IMR-90 (cell line): ENCODE measurements around the gene PLXDC2. TPM values are rescaled to one million over a fixed set of nuclear protein-coding genes. Genes with fewer than 3 reads are reported as not detected.

Experiments used
- ATAC-seq: fragments of 200-7000 bp; cut with Tn5 transposase; 2 replicates; pipeline ENCODE4 v1.9.1; 2020; ENCODE audit warnings: low read depth, mild to moderate bottlenecking, moderate library complexity
- BruUV-seq: library from RNA; stranded (reverse); fragments of 400-500 nt; replicated peaks from 2 replicates; lab custom pipeline; 2021; lab: Mats Ljungman, UMichigan
- CTCF ChIA-PET: fragments of 300-600 bp; formaldehyde crosslinking; extraction: SDS; loops from one replicate; lab custom pipeline; 2021; ENCODE audit warnings: antibody characterized with exemption; lab: Yijun Ruan, JAX
- POLR2A ChIA-PET: fragments of 300-600 bp; sonication (Branson Sonifier 250); formaldehyde crosslinking; loops from one replicate; lab custom pipeline; 2022; ENCODE audit warnings: antibody characterized with exemption; ENCODE audit not compliant: unreplicated experiment; lab: Charles Lee
- DNase-seq: peaks from one replicate; pipeline ENCODE4 v3.0.0; 2013
- H2AFZ ChIP-seq: replicated peaks from 2 replicates; pipeline ENCODE3; 2013; ENCODE audit warnings: low read length, mild to moderate bottlenecking; ENCODE audit not compliant: poor library complexity
- H2AK5ac ChIP-seq: 2 replicates; pipeline ENCODE4 v1.6.1; 2013; ENCODE audit warnings: low read depth, low read length, inconsistent platforms
- H2AK9ac ChIP-seq: replicated peaks from 2 replicates; pipeline ENCODE3; 2013; ENCODE audit warnings: mild to moderate bottlenecking, low read depth, low read length, moderate library complexity; ENCODE audit not compliant: poor library complexity
- H2BK120ac ChIP-seq: 2 replicates; pipeline ENCODE4 v1.6.1; 2013; ENCODE audit warnings: low read depth, low read length, inconsistent platforms
- H2BK15ac ChIP-seq: 3 replicates; pipeline ENCODE4 v1.6.1; 2013; ENCODE audit warnings: low read depth, low read length, inconsistent platforms
- H2BK20ac ChIP-seq: 2 replicates; pipeline ENCODE4 v1.6.1; 2013; ENCODE audit warnings: low read depth, mild to moderate bottlenecking, inconsistent platforms, low read length, moderate library complexity
- H2BK5ac ChIP-seq: 2 replicates; pipeline ENCODE4 v1.6.1; 2013; ENCODE audit warnings: mild to moderate bottlenecking, low read depth, low read length, inconsistent platforms; ENCODE audit not compliant: poor library complexity, severe bottlenecking
- H3K14ac ChIP-seq: replicated peaks from 2 replicates; pipeline ENCODE4 v1.6.1; 2013; ENCODE audit warnings: low read depth, low read length, inconsistent platforms
- H3K18ac ChIP-seq: 2 replicates; pipeline ENCODE4 v1.6.1; 2013; ENCODE audit warnings: low read depth, low read length, control low read depth
- H3K23ac ChIP-seq: 2 replicates; pipeline ENCODE4 v1.6.1; 2013; ENCODE audit warnings: low read depth, low read length, inconsistent platforms
- H3K27ac ChIP-seq: 2 replicates; pipeline ENCODE4 v1.5.1; 2013; ENCODE audit warnings: mild to moderate bottlenecking, control low read depth, low read length; ENCODE audit not compliant: insufficient read depth
- H3K27me3 ChIP-seq: 2 replicates; pipeline ENCODE4 v1.6.1; 2013; ENCODE audit warnings: low read length; ENCODE audit not compliant: control insufficient read depth, insufficient read depth
- H3K36me3 ChIP-seq: 2 replicates; pipeline ENCODE4 v1.6.1; 2013; ENCODE audit warnings: low read length, mixed read lengths; ENCODE audit not compliant: control insufficient read depth, insufficient read depth
- H3K4ac ChIP-seq: 2 replicates; pipeline ENCODE4 v1.6.1; 2013; ENCODE audit warnings: low read depth, low read length, inconsistent platforms
- H3K4me1 ChIP-seq: 2 replicates; pipeline ENCODE4 v1.6.1; 2013; ENCODE audit warnings: low read length, mixed read lengths; ENCODE audit not compliant: control insufficient read depth, insufficient read depth
- H3K4me2 ChIP-seq: 2 replicates; pipeline ENCODE4 v1.6.1; 2013; ENCODE audit warnings: low read depth, mild to moderate bottlenecking, control low read depth, low read length, moderate library complexity
- H3K4me3 ChIP-seq: 2 replicates; pipeline ENCODE4 v1.5.1; 2013; ENCODE audit warnings: low read depth, mild to moderate bottlenecking, control low read depth, low read length, moderate library complexity; ENCODE audit not compliant: insufficient read depth
- H3K56ac ChIP-seq: 2 replicates; pipeline ENCODE4 v1.6.1; 2013; ENCODE audit warnings: low read length, inconsistent platforms; ENCODE audit not compliant: insufficient read depth; ENCODE audit errors: extremely low read depth
- H3K79me1 ChIP-seq, 2 experiments: 2 replicates each; pipeline ENCODE4 v1.6.1; 2013; ENCODE audit warnings: low read length in 2 of 2, inconsistent platforms in 1 of 2, low read depth in 1 of 2
- H3K9ac ChIP-seq: 2 replicates; pipeline ENCODE4 v1.6.1; 2013; ENCODE audit warnings: low read depth, low read length, control low read depth
- H3K9me1 ChIP-seq: 2 replicates; pipeline ENCODE4 v1.6.1; 2013; ENCODE audit warnings: low read length, inconsistent platforms; ENCODE audit not compliant: insufficient read depth
- H3K9me3 ChIP-seq: 2 replicates; pipeline ENCODE4 v1.6.1; 2013; ENCODE audit warnings: low read length; ENCODE audit not compliant: control insufficient read depth, insufficient read depth
- H4K20me1 ChIP-seq: 2 replicates; pipeline ENCODE4 v1.6.1; 2013; ENCODE audit warnings: low read length, inconsistent platforms; ENCODE audit not compliant: insufficient read depth
- H4K5ac ChIP-seq: 2 replicates; pipeline ENCODE4 v1.6.1; 2013; ENCODE audit warnings: mild to moderate bottlenecking, low read depth, low read length, control low read depth
- H4K8ac ChIP-seq, 2 experiments: 2 replicates each; pipeline ENCODE4 v1.6.1; 2013; ENCODE audit warnings: low read depth in 2 of 2, low read length in 2 of 2, control low read depth in 1 of 2, inconsistent platforms in 1 of 2
- H4K91ac ChIP-seq: 2 replicates; pipeline ENCODE4 v1.6.1; 2013; ENCODE audit warnings: low read depth, low read length, inconsistent platforms; ENCODE audit not compliant: insufficient read depth
- CEBPB ChIP-seq: IDR thresholded peaks from 2 replicates; pipeline ENCODE4 v1.6.1; 2012; ENCODE audit warnings: low read depth, low read length, improper control_type of control experiment
- CTCF ChIP-seq: conservative IDR thresholded peaks from 2 replicates; pipeline ENCODE4 v1.5.1; 2012; ENCODE audit warnings: mild to moderate bottlenecking, low read depth, low read length, improper control_type of control experiment
- MAFK ChIP-seq: IDR thresholded peaks from 2 replicates; pipeline ENCODE4 v1.6.1; 2012; ENCODE audit warnings: low read depth, low read length, improper control_type of control experiment
- MAZ ChIP-seq: IDR thresholded peaks from 2 replicates; pipeline ENCODE4 v1.6.1; 2012; ENCODE audit warnings: low read depth, mild to moderate bottlenecking, low read length, improper control_type of control experiment, moderate library complexity, borderline replicate concordance
- MXI1 ChIP-seq: IDR thresholded peaks from 2 replicates; pipeline ENCODE4 v1.6.1; 2012; ENCODE audit warnings: low read depth, mild to moderate bottlenecking, low read length, moderate library complexity, borderline replicate concordance
- NFE2L2 ChIP-seq: fragments of 150-350 bp; IDR thresholded peaks from 2 replicates; pipeline ENCODE4 v1.6.1; 2016; ENCODE audit warnings: low read depth, mild to moderate bottlenecking, low read length
- POLR2A ChIP-seq: IDR thresholded peaks from 2 replicates; pipeline ENCODE4 v1.6.1; 2012; ENCODE audit warnings: mild to moderate bottlenecking, low read depth, low read length
- RCOR1 ChIP-seq: IDR thresholded peaks from 2 replicates; pipeline ENCODE4 v1.6.1; 2012; ENCODE audit warnings: mild to moderate bottlenecking, low read length, improper control_type of control experiment; ENCODE audit not compliant: insufficient replicate concordance
- RFX5 ChIP-seq: IDR thresholded peaks from 2 replicates; pipeline ENCODE4 v1.8.0; 2012; ENCODE audit warnings: low read depth, mild to moderate bottlenecking, low read length, moderate library complexity
- SMC3 ChIP-seq: fragments of 150-350 bp; IDR thresholded peaks from 2 replicates; pipeline ENCODE4 v1.6.1; 2016; ENCODE audit warnings: low read depth, mild to moderate bottlenecking, antibody characterized with exemption, low read length, moderate library complexity
- WGBS, 2 experiments: methylation state at CpG; one replicate each; pipeline versions ENCODE4 v1.1.5 to v1.1.7; 2013; ENCODE audit warnings: missing lambda C conversion rate in 2 of 2; ENCODE audit not compliant: insufficient read length in 1 of 2; ENCODE audit errors: extremely low coverage in 2 of 2; 5-methylcytosine and 5-hydroxymethylcytosine counted together
- dilution Hi-C: fragments of 300-500 bp; cut with HindIII; formaldehyde crosslinking; loops from one replicate; pipeline ENCODE4 v1.14.3; 2018; ENCODE audit warnings: low sequenced_read_pairs; ENCODE audit not compliant: unreplicated experiment
- in situ Hi-C: fragments of 300-500 bp; cut with MboI; formaldehyde crosslinking; loops from 3 replicates; pipeline ENCODE4 v1.14.3; 2019; ENCODE audit warnings: low sequenced_read_pairs, inconsistent platforms, mixed read lengths
- intact Hi-C: fragments of 100-400 bp; cut with micrococcal nuclease; formaldehyde crosslinking; loops from 2 replicates; pipeline ENCODE4 v1.10.0; 2022
- polyA plus RNA-seq, 3 experiments: library from polyadenylated mRNA; depleted of rRNA; stranded (reverse); fragments of >200 nt; gene quantifications; 2 replicates each; pipeline ENCODE4 v1.2.3, GENCODE V29; 2012; ENCODE audit warnings: low replicate concordance in 1 of 3
- total RNA-seq: library from RNA; depleted of rRNA; stranded (reverse); fragments of >200 nt; gene quantifications from 2 replicates; pipeline ENCODE4 v1.2.3, GENCODE V29; 2012

The PLXDC2 gene
- total and polyA plus RNA-seq, 2 of the 4 experiments (the other 2 are of a cell fraction), result 3.2 to 6.1 TPM

DNA sequence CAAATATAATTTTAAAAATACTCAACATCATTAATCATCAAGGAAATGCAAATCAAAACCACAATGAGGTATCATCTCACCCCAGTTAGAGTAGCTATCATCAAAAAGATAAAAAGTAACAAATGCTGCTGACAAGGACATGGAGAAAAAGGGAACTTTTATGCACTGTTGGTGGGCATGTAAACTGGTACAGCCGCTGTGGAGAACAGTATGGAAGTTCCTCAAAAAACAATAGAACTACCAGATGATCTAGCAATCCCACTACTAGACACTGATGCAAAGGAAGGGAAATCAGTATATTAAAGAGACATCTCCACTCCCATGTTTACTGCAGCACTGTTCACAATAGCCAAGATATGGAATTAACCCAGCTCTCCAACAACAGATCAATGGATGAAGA is 384.5 kb downstream of the PLXDC2 start:
- DNase-seq, result no peak
- Histone ChIP-seq H3K56ac (no peak overlapping the region), H4K91ac (no peak overlapping the region), H3K9me3 (no peaks in the 10 kb centered on the region), H3K18ac (no peak overlapping the region), H2BK120ac (no peak overlapping the region), H3K14ac (no peak overlapping the region), H3K4me1 (no peaks in the 10 kb centered on the region), H3K27me3 (no peaks in the 10 kb centered on the region), H2BK15ac (no peak overlapping the region), H3K79me1 (no peaks in the 10 kb centered on the region), H4K5ac (no peak overlapping the region), H3K27ac (no peak overlapping the region), H2BK5ac (no peak overlapping the region), H4K8ac (no peak overlapping the region), H2AFZ (no peak overlapping the region), H4K20me1 (no peaks in the 10 kb centered on the region), H2AK9ac (no peak overlapping the region), H3K4ac (no peak overlapping the region), H3K9ac (no peak overlapping the region), H3K9me1 (no peaks in the 10 kb centered on the region), H2BK20ac (no peak overlapping the region), H2AK5ac (no peak overlapping the region), H3K23ac (no peak overlapping the region), H3K4me2 (no peak overlapping the region), H3K36me3 (no peaks in the 10 kb centered on the region), H3K4me3 (no peak overlapping the region)
- CTCF ChIA-PET, result no interaction called here
- in situ Hi-C loops (no loop called here), dilution Hi-C loops (no loop called here), intact Hi-C loops (no loop called here)
- POLR2A ChIA-PET, result no interaction called here
- WGBS, 2 experiments, result no CpG with 5 or more reads among the region's 1 CpG
- no TSS peak for BruUV-seq
- no peak for TF ChIP-seq CEBPB
- TF ChIP-seq CTCF, result no peak
- no peak for TF ChIP-seq NFE2L2
- TF ChIP-seq RFX5, result no peak
- no peak for TF ChIP-seq MAFK
- TF ChIP-seq MXI1, result no peak
- no peak for TF ChIP-seq SMC3
- no peak for TF ChIP-seq POLR2A
- TF ChIP-seq MAZ, result no peak
- TF ChIP-seq RCOR1, result no peak
- no peak for ATAC-seq
